Ureter (tissue), 1 donor: ENCODE measurements around the gene TMEM156. TPM values are rescaled to one million over a fixed set of nuclear protein-coding genes. Genes with fewer than 3 reads are reported as not detected.

Experiments used
- DNase-seq: peaks from one replicate; pipeline ENCODE4 v3.0.0-alpha.2; 2020; ENCODE audit warnings: low spot score
- total RNA-seq: library from RNA; stranded (reverse); gene quantifications from one replicate; pipeline ENCODE4 v1.2.4, GENCODE V29; 2023
- donor health status: DM: yes; HTN: yes; CAD: no.

Gene TMEM156, protein sequence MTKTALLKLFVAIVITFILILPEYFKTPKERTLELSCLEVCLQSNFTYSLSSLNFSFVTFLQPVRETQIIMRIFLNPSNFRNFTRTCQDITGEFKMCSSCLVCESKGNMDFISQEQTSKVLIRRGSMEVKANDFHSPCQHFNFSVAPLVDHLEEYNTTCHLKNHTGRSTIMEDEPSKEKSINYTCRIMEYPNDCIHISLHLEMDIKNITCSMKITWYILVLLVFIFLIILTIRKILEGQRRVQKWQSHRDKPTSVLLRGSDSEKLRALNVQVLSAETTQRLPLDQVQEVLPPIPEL
- total RNA-seq: 0.99 TPM

DNA sequence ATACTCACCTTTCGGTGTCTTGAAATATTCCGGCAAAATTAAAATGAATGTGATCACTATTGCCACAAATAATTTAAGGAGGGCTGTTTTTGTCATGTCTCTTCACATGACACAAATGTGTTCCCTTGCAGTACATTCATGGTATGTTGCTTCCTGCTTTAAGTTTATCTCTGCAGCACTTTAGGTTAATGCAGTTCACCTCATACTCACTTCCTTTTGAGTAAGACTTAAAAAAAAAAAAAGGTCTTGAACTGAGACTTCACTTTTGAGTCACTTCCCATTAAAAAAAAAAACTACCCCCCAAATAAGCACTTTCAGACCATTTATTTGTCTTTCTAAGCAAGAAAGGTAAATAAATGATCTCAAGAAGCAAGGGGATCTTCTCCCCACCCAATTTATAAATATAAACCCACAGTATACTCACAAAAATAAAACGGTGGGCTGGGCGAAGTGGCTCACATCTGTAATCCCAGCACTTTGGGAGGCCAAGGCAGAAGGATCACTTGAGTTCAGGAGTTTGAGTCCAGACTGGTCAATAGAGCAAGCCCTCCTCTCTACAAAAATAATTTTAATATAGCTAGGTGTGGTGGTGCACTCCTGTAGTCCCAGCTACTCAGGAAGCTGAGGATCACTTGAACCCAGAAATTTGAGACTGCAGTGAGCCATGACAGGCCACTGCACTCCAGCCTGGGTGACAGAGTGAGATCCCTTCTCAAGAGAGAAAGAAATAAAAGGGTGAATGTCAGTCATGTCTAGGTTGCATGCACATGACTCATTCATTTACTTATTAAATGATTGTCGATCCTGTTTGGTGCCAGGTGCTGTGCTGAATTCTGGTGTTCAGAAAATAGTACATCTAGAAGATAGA lies at the start of gene TMEM156:
Gene TMEM156 (minus strand): TSS at position 192 of the 868 bp plus-strand sequence. CDS start 96 bp downstream, at position 96.
- DNase-seq: no peak

DNA sequence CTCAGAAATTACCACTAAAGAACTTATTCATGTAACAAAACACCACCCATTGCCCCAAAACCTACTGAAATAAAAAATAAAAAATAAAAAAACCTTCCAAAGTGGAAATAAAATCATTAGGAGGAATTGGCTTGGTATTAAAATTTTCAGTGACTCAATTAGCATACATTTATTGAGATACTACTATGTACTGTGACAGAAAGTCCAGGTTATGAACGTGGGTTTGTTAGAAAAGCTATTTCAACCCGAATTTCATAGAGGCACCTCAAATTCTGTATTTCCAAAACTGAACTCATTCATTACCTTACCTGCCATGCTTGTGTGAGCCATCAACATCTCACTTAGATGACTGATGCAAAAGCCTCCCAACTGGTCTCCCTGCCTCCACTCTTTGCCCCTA lies 46.6 kb upstream of the TMEM156 start:
- no peak for DNase-seq

DNA sequence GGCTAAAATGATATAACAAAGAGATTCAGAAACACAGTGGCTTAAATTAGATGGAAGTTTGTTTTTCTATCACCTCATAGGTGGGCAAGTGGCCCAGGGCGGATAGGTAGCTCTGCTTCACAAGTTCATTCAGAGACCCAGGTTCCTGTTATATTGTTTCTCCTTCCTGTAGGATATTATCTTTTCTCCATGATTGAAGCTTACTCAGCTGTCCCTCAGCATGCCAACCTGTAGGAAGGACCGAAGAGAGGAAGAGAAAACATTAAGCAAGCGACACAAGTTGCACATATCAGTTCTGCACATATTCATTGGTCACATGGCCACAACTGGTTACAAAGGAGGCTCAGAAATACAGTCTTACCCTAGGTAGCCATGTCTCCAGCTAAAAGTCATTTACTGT lies 36.7 kb upstream of the TMEM156 start:
- no peak for DNase-seq

DNA sequence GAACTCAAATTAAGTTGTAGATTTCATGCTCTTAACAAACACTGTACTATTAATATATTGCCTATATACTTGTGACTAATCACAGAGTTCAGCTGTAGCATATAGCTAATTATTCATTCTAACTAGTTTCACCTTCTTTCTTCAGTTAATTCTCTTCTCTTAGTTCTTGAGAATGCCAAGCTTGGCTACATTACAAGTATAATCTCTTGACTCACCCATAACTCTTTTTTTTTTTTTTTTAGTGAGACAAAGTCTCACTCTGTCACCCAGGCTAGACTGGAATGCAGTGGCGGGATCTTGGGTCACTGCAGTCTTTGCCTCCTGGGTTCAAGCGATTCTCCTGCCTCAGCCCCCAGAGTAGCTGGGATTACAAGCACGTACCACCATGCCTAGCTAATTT lies 35.2 kb upstream of the TMEM156 start:
- no peak for DNase-seq

DNA sequence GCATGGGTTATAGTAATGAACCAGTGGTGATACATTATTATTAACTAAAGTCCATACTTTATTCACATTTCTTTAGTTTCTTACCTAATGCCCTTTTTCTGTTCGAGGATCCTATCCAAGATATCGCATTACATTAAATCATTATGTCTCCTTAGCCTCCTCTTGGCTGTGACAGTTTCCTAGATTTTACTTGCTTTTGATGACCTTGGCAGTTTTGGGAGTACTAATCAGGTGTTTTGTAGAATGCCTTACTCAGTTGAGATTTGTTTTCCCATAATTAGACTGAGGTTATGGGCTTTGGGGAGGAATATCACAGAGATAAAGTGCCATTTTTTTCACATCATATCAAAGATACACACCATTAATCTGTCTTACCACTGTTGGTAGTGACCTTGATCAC lies 34.8 kb upstream of the TMEM156 start:
- no peak for DNase-seq

DNA sequence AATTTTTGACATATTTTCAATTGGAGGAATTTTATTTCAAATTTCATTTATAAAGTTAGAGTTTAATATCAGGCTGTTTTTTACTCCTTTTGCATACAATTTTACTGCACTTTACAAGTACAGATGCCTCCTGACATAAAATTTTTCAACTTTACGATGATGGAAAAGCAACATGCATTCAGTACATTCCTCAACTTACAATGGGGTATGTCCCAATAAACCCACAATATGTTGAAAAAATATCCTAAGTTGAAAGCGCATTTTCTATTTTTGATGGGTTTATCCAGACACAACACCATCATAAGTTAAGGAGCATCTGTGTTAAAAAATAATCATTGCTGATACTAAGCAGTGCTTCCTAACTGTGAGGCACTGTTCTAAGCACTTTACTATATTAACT lies 34.2 kb upstream of the TMEM156 start:
- no peak for DNase-seq

DNA sequence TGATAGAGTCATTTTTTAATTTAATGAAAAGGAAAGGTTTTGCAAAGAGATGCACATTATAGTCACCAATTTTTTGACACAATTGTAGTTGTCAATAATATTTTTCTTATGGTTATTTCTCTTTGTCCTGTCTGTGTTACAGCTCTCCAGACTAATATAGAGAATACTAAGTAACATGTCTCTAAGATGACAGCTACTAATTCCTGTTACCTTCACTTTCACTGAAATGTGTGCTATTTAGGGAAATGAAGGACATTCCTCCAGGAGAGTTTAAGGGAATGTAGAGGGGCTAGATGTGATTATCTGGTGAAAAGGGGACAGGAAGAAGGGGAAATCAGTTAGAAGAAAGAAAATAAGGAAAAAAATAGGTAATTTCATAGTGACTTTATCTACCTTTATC lies 31.2 kb upstream of the TMEM156 start:
- DNase-seq: no peak

DNA sequence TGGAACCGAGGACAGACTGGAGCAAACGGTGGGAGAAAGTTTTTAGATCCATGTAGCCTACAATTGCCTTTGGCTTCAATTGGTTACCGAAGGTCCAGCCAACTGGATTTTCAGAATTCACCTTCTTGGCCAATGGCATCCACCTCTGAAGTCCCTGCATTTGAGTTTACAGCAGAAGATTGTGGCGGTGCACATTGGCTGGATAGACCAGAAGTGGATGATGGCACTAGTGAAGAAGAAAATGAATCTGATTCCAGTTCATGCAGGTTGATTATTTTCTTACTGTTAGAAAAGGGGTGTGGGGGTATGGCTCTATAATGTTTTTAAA lies 30.5 kb upstream of the TMEM156 start:
- DNase-seq: no peak

DNA sequence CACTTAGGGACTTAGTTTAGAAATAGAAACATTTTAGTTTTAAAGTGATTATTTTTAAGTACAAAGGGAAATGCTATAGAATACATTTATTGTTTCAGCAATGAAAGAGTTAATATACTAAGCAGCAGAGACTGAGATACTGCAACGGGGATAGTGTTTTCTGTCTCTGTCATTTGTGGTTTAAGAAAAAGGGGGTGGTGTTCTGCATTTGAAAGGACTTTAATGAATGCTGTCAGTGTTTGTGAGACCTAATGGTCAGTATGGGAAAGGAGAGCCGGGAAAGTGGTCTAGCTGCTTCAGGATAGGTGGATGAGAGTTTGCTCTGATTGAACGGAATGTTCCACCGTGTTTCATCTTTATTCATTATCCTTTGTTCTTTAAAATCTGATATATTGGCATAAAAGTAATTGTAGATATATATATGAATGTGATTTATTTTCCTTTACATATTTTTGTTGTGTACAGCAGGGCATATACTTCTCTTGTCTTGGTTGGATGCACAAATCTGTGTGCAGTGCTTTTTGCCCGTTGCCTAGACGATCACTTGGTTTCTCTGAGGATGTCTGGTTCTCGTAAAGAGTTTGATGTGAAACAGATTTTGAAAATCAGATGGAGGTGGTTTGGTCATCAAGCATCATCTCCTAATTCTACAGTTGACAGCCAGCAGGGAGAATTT lies 30.0 kb upstream of the TMEM156 start, which contains the start of gene KLHL5:
Gene KLHL5 (plus strand): TSS at position 139 of the 676 bp plus-strand sequence. CDS start 421 bp downstream, at position 560.
- DNase-seq: no peak

DNA sequence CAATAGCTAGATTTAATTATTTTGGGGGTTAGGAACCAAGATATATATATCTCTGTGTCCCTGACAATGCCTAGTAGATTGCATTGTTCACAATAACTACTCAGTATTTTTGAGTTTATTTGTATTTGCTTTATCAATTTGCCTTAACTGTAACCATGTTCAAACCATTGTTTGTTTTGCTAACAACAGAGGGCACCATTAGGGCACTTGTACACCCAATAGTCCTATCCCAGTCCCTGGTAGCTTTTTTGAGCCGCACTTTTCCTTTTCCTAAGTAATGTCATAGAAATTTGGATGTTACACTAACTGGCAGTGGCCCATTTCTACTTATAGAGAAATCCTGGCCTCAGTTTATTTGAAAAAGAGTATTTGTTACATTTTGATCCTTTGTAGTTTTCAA lies 29.2 kb upstream of the TMEM156 start:
- no peak for DNase-seq

DNA sequence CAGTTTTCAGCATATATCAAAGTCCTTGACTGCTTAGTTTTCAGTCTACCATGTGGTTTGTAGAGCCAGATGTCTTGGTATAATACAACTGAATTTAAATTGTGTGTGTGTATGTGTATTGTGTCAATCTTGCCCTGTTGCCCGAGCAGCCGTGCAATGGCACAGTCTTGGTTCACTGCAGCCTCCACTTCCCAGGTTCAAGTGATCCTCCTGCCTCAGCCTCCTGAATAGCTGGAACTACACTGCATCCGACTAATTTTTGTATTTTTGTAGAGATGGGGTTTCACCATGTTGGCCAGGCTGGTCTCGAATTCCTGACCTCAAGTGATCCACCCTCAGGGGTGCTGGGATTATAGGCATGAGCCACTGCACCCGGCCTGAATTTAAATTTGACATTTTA lies 23.8 kb upstream of the TMEM156 start:
- DNase-seq: no peak

DNA sequence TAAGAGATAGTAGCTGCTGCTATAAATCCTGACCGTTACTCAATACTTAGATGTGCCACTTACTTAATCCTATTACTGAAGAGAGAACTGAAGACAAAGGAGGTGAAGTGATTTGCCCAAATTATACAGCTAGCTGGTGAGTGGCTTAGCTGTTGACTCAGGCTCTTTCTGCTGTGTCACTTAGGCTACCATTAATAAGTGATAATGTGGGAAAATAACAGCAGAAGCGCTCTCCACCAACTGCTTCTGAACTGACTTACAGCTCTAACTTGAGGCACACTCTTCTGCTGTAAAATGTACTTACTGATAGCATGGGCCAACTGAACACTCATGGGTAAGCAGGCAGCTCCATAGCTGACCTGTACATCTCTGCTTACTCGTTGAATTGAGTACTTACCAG lies 22.3 kb upstream of the TMEM156 start:
- no peak for DNase-seq

DNA sequence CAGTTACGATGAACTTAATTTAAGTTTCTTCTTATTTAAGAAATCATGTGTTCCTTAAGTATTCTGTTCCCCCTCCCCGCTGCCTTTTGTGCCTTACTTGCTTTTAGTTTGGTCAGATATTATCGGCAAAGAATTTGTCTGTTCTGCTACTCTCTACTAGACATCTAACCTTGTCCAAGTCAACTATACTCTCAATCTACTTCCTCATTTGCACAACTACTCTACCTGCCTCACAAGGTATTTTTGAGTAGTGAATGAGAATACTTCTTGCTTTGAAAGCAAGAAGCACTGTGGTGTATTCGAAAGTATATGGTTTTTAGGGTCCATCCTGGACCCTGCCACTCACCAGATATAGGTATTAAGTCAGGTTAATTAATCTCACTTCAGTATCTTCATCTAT lies 21.8 kb upstream of the TMEM156 start:
- no peak for DNase-seq

DNA sequence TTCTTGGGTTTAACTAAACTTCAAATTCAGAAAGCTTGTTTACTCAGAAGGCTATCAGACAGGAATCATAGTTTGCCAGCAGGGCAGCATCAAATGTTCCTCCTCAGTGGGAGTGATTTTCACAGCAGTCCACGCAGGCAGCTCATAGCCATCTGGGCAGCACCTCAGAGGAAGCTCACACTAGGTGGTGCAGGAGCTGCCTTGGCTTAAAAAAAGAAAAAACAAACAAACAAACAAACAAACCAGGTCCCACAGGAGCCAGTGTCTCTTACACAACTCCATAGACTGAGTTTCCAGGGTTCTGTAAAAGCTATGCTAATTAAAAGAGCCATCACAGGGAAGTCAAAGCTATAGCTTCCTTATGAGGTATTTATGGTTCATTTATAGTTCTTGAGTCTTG lies 19.3 kb upstream of the TMEM156 start:
- DNase-seq: no peak

DNA sequence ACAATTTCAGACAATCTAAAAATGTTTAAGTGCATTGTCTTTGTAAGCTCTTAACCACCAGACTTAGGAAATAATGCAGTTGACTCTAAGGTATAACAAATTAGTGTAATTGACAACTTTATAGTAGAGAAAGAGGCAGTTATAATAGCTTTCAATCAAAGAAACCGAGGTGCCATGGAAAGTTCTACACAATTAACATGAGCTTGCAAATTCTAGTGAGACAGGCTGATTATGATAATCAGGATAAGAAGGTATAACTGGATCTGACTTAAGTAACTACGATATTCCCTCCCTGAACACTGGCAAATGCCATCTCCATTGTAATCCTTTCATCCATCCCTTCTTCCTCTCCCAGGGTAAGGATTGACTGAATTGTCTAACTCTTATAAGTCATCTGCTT lies 18.4 kb upstream of the TMEM156 start:
- no peak for DNase-seq

DNA sequence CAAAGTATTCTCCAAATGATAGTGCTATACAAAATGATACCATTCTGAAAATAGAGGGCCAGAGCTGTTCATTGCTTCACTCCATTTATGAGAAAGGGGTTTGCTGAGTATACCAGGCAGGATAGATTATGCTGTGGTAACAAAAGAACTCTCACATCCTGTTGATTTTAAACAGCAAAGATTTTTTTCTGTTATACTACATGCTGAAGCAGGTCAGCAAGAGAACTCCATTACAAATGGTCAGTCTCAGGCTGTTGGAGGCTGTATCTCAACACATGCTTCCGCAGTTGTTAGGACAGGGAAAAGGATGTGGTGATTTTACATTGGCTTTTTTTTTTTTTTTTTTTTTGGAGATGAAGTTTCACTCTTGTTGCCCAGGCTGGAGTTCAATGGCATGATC lies 16.1 kb upstream of the TMEM156 start:
- no peak for DNase-seq

DNA sequence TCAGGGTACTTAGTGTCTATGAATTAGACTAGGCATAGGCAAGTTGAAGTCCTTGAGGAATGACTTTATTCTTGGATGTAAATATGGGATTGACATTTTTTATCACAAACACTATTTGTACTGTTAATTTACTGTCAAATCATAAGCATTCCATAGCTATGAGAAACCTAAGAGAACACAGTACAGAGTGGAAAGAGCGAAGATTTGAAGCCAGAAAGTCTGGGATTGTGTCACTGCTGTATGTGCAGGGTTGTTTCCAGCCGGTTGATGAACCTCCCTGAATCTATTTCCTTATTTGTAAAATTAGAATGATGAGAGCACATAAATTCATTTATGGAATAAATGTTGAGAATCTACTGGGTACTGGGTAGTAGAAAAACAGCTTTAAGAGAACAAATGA lies 15.5 kb upstream of the TMEM156 start:
- DNase-seq: no peak

DNA sequence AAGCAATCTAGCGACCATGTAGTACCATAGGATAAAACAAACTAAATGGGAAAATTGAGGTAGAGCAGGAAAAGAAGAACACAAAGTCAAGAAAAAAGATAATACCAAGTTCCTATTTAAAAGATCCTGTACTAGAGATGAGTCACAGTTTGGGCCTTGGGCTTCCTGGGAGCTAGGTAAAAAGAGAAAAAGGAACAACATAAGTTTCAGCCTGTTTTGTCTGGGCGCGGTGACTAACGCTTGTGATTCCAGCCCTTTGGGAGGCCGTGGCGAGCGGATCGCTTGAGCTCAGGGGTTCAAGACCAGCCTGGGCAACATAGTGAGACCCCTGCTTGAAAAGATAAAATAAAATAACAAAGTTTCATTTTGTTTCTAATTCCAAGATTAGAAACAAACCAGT lies 14.0 kb upstream of the TMEM156 start:
- DNase-seq: no peak

DNA sequence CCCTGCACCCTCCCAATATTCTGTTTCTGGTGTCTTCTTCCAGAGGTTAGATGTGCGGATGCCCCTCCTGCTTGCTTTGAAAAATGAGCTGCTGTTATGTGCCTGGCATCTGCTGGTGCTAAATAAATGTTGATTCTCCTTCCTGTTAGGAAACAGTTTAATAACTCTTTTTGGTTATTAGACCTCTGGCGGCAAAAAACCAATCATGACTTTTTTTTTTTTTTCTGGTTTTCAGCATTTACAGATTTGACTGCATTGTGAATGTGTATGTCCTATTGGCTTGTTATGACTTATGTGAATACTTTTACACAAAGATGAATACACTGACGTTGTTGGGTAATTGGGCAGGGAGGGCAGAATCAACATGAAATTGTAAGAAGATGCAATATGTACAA lies 13.6 kb upstream of the TMEM156 start:
- no peak for DNase-seq

DNA sequence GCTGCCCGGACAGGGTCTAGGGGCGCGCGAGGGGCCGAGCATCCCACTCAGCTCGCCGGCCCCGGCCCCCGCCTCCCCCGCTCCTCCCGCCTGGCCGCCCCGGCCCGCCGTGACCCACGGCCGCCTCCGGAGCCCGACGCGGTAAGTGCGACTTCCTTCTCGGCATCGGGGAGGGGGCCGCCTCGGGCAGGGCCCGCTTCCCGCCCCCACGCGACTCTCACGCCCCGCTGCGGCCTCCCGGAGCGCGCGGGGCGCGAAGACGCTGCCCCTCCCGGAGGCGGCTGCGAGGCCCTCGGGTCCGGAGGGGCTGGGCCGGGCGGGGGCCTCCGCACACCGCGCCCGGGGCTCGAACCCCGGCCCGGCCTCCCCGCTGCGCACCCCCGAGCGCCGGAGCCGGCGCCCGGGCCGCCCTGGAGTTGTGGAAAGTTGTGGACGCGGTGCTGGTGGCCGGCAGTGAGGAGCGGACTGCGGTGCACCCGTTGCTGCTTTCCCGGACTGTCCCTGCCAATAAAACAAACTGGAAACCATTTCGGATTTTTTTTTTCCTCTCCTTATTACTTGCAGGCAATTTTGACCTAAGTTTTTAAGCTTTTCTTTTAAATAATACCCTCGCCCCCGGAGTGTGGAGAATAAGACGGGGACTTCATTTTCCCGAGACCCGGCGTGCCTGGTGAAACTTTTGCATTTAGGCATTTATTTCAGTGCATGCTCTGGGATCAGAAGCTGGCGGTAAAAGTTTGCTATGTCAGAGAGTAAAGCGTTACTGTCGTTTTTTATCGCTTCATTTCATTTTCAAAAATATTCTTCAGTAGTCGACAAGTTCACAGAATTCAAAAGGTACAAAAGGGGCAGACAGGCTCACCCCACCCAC lies 13.0 kb upstream of the TMEM156 start:
- no peak for DNase-seq

DNA sequence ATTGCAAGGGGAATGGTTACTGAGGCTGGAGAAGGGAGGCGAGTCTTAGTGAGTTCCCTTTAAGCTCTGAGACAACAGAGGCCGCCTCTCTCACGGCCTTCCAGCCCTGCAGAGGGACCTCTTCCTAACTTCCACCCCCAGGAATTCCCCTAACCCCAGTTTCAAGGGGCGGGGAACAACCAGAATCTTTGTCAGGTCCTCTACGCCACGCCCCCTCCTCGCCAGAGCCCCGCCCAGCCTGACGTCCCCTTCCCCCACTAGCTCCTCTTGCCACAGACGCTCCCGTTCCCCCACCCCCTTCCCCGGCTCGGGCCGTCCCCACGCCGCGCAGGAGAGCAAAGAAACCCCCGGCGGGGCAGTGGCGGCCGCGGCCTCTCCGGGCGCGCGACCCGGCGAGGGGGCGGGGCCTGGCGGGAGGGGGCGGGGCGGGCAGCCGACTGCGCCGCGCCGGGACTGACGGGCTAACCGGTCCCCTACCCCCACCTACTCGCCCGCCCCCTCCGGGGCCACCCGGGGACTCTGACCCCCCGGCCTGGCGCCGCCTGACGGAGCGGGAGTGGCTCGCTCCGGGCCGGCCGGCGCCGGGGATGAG lies 12.3 kb upstream of the TMEM156 start:
- DNase-seq: peak; percentile 93
